Measurements from ENCODE around the gene FBXO28.

DNA sequence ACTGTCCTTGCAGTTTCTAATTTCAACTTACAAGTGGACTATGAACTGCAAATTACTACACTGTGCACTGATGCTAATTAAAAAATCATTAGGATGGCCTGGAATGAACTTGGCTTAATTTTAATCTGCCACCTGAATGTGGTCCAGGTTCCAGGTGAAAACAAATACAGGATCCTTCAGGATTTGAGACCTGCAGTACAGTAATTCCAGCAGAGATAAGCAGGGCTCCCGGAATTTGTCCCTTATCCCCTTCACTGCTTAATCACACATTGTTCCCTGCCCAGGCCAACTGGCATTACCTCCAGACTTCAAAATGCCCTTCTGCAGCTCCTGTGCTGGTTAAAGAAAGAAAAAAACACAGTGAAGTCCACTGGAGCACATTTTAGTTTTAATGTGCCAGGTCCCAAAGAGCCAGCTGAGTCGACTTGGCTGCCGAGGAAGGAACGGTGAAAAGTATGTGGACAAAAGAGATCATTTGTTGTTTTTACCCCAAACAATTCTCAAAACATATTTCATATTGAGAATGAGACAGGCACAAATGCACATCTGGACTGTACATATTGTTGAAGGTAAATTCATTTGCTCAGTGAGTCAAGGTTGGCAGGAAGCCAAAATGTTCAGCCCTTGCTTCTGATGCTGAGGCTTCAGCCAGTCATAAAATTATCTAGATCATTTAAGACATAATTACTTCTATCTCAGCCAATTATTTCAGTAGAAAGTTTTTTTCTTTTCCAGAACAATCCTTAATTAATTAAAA is 97.5 kb downstream of the FBXO28 start:
- TF ChIP-seq, protein P1, sequence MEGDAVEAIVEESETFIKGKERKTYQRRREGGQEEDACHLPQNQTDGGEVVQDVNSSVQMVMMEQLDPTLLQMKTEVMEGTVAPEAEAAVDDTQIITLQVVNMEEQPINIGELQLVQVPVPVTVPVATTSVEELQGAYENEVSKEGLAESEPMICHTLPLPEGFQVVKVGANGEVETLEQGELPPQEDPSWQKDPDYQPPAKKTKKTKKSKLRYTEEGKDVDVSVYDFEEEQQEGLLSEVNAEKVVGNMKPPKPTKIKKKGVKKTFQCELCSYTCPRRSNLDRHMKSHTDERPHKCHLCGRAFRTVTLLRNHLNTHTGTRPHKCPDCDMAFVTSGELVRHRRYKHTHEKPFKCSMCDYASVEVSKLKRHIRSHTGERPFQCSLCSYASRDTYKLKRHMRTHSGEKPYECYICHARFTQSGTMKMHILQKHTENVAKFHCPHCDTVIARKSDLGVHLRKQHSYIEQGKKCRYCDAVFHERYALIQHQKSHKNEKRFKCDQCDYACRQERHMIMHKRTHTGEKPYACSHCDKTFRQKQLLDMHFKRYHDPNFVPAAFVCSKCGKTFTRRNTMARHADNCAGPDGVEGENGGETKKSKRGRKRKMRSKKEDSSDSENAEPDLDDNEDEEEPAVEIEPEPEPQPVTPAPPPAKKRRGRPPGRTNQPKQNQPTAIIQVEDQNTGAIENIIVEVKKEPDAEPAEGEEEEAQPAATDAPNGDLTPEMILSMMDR (optimal IDR thresholded peaks at IDR 0.05 in 1 of 3, IDR thresholded peaks at IDR 0.05 in 1 of 3, conservative IDR thresholded peaks at IDR 0.05 in 1 of 3; ENCODE audit: extremely low read depth in 1 of 3, insufficient read depth in 2 of 3, low read length in 3 of 3): no peak
- TF ChIP-seq EZH2 (IDR thresholded peaks at IDR 0.05; ENCODE audit: low read length): no peak

Data from keratinocyte (primary cell).